Mucosa of stomach (tissue), 1 donor: ENCODE results near the gene PXYLP1.
A peak's percentile ranks its signal among the peaks of the same experiment; 100 is the strongest.

Experiments
- H3K27me3 ChIP-seq: one replicate; pipeline ENCODE4 v1.7.0; 2013; ENCODE audit warnings: mild to moderate bottlenecking, low read length; ENCODE audit not compliant: control insufficient read depth, insufficient read depth
- H3K36me3 ChIP-seq: one replicate; pipeline ENCODE4 v1.7.0; 2013; ENCODE audit warnings: low read length; ENCODE audit not compliant: control insufficient read depth, insufficient read depth
- H3K4me1 ChIP-seq: one replicate; pipeline ENCODE4 v1.7.0; 2013; ENCODE audit warnings: mild to moderate bottlenecking, low read length; ENCODE audit not compliant: control insufficient read depth, insufficient read depth
- H3K4me3 ChIP-seq: one replicate; pipeline ENCODE4 v1.7.0; 2013; ENCODE audit warnings: low read length
- H3K9ac ChIP-seq: one replicate; pipeline ENCODE4 v1.7.0; 2013; ENCODE audit warnings: mild to moderate bottlenecking, low read length, moderate library complexity
- H3K9me3 ChIP-seq: one replicate; pipeline ENCODE4 v1.7.0; 2013; ENCODE audit warnings: mild to moderate bottlenecking, low read length, moderate library complexity; ENCODE audit not compliant: control insufficient read depth
- donor health status: Pancreatic carcinoma.

Gene PXYLP1

GRCh38 chr3:141231952-141232823 is 563 bp downstream of the PXYLP1 start:
- Histone ChIP-seq H3K9ac (peak overlapping the region; percentile 45), H3K4me3 (peak overlapping the region; percentile 32), H3K27me3 (no peaks in the 10 kb centered on the region), H3K4me1 (peaks cover 15% of the 10 kb centered on the region), H3K36me3 (no peaks in the 10 kb centered on the region), H3K9me3 (no peaks in the 10 kb centered on the region)

- peaks cover 21% of the 10 kb centered on the region for H3K4me1 ChIP-seq
- H3K4me3 ChIP-seq: no peak overlapping the region
- H3K9ac ChIP-seq: no peak overlapping the region
- H3K27me3 ChIP-seq: no peaks in the 10 kb centered on the region
- H3K9me3 ChIP-seq: no peaks in the 10 kb centered on the region
- no peaks in the 10 kb centered on the region for H3K36me3 ChIP-seq
Observed at GRCh38 chr3:141233457-141234161, 2.0 kb downstream of the PXYLP1 start.

- H3K9me3 ChIP-seq: no peaks in the 10 kb centered on the region
- H3K27me3 ChIP-seq: no peaks in the 10 kb centered on the region
- H3K36me3 ChIP-seq: no peaks in the 10 kb centered on the region
- H3K9ac ChIP-seq: no peak overlapping the region
- no peak overlapping the region for H3K4me3 ChIP-seq
- H3K4me1 ChIP-seq: peaks cover 21% of the 10 kb centered on the region
Observed at GRCh38 chr3:141234283-141234682, 2.7 kb downstream of the PXYLP1 start.

GRCh38 chr3:141235661-141236171 is 4.1 kb downstream of the PXYLP1 start:
- Histone ChIP-seq H3K9ac (no peak overlapping the region), H3K4me1 (peaks cover 20% of the 10 kb centered on the region), H3K36me3 (no peaks in the 10 kb centered on the region), H3K27me3 (no peaks in the 10 kb centered on the region), H3K4me3 (no peak overlapping the region), H3K9me3 (no peaks in the 10 kb centered on the region)

- no peaks in the 10 kb centered on the region for H3K36me3 ChIP-seq
- H3K4me1 ChIP-seq: peaks cover 14% of the 10 kb centered on the region
Observed at GRCh38 chr3:141236361-141236760, 4.7 kb downstream of the PXYLP1 start.

GRCh38 chr3:141237701-141238521 is 6.3 kb downstream of the PXYLP1 start:
- Histone ChIP-seq H3K9ac (no peak overlapping the region), H3K27me3 (no peaks in the 10 kb centered on the region), H3K4me1 (peaks cover 7% of the 10 kb centered on the region), H3K4me3 (no peak overlapping the region), H3K36me3 (no peaks in the 10 kb centered on the region), H3K9me3 (no peaks in the 10 kb centered on the region)

More at GRCh38 chr3:141236361-141236760, 4.7 kb downstream of the PXYLP1 start:
- Histone ChIP-seq H3K9me3 (no peaks in the 10 kb centered on the region), H3K4me3 (no peak overlapping the region), H3K9ac (no peak overlapping the region), H3K27me3 (no peaks in the 10 kb centered on the region)

GRCh38 chr3:141239511-141240281 is 8.1 kb downstream of the PXYLP1 start:
- Histone ChIP-seq H3K4me1 (peaks cover 6% of the 10 kb centered on the region), H3K9ac (no peak overlapping the region), H3K36me3 (no peaks in the 10 kb centered on the region), H3K4me3 (no peak overlapping the region), H3K27me3 (no peaks in the 10 kb centered on the region), H3K9me3 (no peaks in the 10 kb centered on the region)

GRCh38 chr3:141240286-141240685 is 8.7 kb downstream of the PXYLP1 start:
- Histone ChIP-seq H3K4me3 (no peak overlapping the region), H3K27me3 (no peaks in the 10 kb centered on the region), H3K9me3 (no peaks in the 10 kb centered on the region), H3K36me3 (no peaks in the 10 kb centered on the region), H3K9ac (no peak overlapping the region), H3K4me1 (peaks cover 6% of the 10 kb centered on the region)

- H3K9ac ChIP-seq: no peak overlapping the region
- no peaks in the 10 kb centered on the region for H3K36me3 ChIP-seq
- no peaks in the 10 kb centered on the region for H3K27me3 ChIP-seq
- H3K4me3 ChIP-seq: no peak overlapping the region
- H3K9me3 ChIP-seq: no peaks in the 10 kb centered on the region
- peaks cover 6% of the 10 kb centered on the region for H3K4me1 ChIP-seq
Observed at GRCh38 chr3:141240687-141241615, 9.3 kb downstream of the PXYLP1 start.

GRCh38 chr3:141241616-141242376 is 10.2 kb downstream of the PXYLP1 start:
- H3K4me1 ChIP-seq: peaks cover 6% of the 10 kb centered on the region
- no peak overlapping the region for H3K4me3 ChIP-seq
- no peaks in the 10 kb centered on the region for H3K9me3 ChIP-seq
- no peaks in the 10 kb centered on the region for H3K27me3 ChIP-seq
- H3K9ac ChIP-seq: no peak overlapping the region
- H3K36me3 ChIP-seq: no peaks in the 10 kb centered on the region
